GM18867 (cell line): ENCODE results near the gene AGAP1.
A peak's percentile ranks its signal among the peaks of the same experiment; 100 is the strongest.

Source experiments
- ATAC-seq: cut with Tn5 transposase; IDR thresholded peaks from one replicate; pipeline ENCODE4 v1.9.1; 2021; ENCODE audit warnings: mild to moderate bottlenecking, moderate library complexity; ENCODE audit not compliant: unreplicated experiment

AGAP1 gene

DNA sequence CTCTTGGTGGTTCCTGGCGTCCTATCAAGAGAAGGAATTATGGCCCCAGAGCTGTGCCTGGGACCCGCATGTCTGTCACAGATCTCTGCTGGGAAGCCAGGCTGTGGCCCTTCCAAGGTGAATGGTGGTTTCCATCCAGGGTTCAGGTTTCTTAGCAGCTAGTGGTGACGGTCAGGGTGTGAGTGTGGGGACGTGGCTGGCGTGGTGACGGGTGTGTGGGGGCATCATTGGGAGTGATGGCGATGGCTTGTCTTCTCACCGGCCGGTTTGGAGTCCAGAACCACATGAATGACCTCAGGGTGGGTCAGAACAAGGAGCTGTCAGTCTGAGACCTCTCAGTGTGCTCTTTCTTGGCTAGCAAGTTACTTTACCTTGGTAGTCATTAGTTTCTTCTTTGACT lies 52.6 kb downstream of the AGAP1 start:
- no peak for ATAC-seq

DNA sequence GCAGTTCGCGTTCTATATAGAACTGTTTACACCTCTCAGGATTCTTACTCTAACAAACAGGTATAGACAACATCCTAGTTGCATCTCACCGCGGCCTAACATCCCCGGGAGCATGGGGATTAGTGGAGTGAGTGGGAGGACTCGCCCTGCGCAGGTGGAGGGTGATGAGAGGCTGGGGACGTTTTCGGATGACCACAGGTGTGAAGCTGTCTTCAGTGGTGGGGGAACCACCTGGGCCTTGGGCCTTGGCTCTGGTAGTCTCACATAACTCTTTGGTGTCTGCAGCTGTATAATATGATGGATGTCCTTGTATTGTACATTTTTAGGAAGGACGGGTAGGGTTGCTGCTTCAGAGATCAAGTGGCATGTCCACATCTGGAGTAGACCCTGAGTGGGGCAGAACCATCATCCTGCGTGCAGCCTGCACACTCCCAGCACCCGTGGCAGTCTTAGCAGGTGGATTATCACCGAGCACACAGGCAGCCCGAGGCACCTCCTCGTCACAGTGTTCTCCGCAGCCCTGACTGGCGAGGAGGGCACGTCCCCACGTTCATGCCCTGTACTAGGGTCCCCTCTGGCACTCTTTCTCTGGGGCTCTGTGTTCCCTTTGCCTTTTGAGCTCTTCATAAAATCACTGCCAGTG lies 56.0 kb downstream of the AGAP1 start:
- no peak for ATAC-seq

DNA sequence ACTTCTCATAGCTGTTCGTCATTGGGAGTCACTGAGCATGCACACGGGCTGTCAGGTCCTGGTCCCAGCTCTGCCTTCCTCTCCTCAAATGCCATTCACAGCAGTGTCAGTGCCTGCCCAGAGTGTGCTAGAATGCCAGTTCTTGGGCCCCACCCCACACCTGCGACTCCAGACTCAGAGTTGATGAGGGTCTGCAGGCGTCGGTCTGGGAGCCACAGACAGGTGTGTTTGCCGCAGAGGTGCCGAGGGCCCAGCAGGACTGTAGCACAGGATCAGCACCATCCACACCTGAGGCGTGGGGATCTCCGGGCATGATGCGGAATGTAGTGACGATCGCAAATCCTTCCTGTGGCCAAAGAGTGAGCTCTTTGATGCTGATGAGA lies 56.5 kb downstream of the AGAP1 start:
- ATAC-seq, result no peak

DNA sequence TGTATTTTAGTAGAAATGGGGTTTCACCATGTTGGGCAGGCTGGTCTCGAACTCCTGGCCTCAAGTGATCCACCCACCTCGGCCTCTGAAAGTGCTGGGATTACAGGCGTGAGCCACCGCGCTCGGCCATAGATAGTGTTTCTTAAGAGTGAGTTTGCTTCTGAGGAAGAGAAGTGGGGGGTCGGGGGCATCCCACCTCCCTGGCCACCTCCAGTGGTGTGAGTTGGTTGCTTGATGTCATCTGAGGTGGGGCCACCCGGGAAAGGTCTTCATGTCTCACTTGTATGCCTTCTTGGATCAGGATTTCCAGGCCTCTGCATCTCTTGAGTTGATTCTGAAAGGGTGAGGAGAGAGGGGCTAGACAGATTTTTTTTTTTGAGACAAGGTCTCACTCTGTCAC lies 57.1 kb downstream of the AGAP1 start:
- ATAC-seq, result no peak

DNA sequence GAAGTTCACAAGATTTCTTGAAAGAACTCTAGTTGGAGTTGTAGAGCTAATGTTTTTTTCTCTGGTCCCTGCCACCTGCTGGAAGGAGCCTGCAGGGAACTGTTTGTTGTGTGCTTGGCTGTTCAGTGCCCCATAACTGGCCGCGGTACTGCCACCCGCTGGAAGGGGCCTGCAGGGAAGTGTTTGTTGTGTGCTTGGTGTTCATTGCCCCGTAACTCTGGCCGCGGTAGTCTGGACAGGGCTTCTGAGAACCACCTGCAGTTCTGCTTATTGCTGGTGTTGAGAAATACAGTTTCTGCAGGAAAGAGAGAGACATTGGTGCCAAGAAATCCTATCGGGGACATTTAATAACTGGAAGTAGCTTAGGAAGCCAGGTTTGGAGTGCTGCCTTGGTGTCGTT lies 58.1 kb downstream of the AGAP1 start:
- ATAC-seq, result no peak

DNA sequence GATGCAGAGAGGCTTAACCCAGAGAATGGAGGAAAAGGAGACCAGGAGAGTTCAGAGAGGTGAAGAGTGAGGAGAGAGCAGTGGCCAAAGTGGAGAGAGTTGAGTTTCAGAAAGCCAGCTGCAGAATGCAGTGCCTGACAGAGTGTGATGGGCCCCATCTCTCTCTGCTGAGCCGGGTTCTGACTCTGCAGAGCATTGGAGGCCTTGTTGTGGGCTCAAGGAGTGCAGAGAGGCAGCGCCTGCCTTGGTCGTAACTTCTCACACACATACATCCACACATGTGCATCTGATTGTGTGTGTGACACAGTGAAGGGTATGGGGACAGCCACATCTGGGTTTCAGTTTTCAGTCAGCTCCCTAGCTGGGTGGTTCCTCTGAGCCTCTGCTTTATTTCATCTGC lies 58.8 kb downstream of the AGAP1 start:
- ATAC-seq, result no peak

DNA sequence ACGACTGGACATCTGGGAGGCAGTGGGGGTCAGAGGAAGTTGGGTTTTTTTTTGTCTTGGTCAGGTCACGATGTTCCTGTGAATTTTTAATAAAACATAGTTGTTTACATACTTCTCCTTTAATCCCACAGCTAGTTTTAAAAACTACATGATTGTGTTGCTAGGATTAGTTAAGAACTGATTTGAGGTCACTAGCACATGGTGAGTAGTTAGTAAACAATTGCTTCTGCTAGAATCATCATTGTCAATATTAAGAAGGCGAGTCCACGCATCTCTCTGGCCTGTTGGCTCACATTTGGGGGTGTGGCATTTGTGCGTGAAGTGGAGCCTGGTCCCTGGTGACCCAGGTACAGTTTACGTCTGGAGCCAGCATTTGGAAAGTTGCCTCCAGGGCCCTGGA lies 59.4 kb downstream of the AGAP1 start:
- no peak for ATAC-seq

DNA sequence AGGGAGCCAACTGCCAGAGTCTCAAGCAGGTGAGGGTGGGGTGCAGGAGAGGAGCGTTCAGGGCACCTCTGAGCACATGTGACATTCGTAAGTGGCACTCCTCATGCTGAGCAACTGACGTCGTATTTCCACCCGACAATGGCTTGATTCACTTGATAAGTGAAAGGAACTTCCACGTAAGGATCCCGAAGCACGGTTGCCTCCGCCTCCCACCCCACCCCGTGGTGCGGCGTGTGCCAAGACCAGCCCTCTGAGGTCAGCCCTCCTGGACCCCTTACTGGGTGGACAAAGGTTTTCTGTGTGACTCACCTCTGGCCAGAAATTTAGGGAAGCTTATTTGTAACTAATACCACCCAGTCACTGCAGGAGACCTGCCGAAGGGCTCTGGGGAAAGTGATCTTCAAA lies 59.9 kb downstream of the AGAP1 start:
- ATAC-seq, result no peak

DNA sequence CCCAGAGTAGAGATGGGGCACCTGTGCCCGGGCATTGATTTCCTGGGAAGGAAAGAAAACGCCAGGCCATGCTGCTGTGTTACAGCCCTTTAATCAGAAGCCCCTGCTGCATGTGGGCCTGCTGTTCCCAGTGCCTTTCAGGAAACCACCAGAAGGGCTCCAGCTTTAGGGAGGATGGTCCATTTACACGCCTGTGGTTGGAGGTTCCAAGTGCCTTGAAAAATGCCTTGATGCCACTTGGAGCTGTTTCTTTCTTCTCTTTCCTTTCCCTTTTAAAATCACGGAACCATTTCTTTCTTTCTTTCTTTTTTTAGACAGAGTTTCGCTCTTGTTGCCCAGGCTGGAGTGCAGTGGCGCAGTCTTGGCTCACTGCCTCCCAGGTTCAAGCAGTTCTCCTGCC lies 60.5 kb downstream of the AGAP1 start:
- ATAC-seq, result no peak

DNA sequence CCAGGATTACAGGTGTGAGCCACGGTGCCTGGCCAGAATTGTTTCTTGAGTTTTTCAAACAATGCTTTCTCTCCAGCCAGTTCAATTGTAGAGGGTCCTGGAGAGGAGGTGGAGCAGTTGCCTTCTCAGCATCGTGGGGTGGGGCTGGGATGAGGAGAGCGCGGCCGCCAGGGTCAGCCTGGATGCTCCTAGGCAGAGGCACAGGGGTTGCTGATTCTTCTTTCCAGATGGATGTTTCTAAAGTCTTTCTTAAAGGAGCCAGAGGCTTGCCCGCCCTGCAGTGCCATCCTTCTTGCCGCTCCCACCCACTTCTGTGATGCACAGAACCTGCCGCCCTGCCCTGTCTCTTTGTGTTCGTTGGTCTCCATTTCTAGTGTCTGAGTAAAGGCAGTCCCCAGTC lies 61.1 kb downstream of the AGAP1 start:
- ATAC-seq, result no peak

DNA sequence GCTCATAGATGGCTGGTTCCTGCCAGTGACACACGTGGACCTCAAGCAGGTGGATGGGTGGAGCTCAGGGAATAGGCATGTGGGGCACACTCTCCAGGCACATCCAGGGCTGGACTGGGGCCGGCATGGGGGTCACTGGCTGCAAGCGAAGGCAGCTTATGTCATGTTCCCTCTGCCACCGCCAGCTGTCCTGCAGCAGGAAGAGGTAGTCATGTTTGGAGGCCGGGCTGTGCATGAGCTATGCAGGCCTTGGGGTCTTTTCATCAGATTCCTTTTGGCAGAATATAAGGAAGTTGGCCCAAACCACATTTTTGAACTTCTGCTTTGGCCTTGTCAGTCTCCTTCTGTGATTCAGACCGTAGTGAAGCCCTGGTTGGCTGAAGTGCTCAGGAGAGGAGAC lies 61.5 kb downstream of the AGAP1 start:
- ATAC-seq, result no peak

DNA sequence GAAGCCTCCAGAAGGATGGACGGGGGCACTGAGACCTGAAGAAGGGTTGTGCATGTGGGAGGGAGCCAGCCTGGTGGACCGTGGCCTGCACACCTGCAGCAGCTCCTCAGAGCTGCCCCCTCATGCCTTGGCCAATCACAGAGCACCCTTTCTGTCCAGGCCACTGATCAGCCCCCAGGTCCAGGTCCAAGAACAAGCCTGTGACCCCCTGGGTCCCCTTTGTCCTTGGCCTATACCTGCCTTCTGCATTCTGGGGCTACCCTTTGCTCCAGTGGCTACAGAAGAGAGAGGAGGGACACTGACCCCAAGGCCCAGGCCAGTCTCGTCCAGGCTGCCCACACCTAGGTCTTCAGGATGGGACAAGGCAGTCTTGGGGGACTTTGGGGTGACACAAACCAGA lies 62.2 kb downstream of the AGAP1 start:
- no peak for ATAC-seq

DNA sequence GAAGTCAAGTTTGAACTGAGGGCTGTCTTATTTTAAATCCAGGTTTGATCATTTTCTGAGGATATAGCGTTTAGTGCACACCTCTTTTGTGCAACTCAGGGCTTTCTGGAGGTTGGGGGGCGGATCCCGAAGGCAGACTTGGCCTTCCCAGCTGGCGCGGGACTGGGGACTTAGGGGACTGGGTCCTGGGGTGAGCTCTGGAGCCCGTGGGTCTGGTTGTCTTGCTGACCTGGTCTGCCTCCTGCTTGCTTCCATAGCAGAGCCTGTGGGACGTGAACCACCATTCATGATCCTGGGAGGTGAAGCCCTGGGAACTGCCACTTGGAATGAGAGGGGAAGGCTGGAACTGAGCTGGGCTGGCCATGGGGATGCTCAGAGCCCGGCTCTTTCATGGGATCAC lies 63.1 kb downstream of the AGAP1 start:
- no peak for ATAC-seq

DNA sequence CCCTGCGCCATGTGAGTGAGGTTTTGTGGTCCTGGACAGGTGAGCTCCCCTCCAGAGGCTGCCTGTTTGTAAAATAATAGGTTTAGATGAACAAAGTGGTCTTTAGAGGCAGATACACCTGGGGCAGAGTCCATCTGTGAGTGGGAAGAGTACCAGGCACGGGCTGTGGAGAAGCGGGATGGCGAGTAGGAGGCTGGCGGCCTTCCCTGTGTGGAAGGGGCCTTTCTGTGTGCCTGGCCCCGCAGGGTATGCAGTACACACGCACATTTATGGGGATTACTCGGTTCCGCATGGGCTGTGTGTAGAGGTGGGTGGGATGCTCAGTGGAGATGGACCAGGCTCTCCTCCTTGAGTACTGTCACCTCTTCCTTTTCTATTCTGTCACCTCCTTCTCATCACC lies 64.1 kb downstream of the AGAP1 start:
- no peak for ATAC-seq

DNA sequence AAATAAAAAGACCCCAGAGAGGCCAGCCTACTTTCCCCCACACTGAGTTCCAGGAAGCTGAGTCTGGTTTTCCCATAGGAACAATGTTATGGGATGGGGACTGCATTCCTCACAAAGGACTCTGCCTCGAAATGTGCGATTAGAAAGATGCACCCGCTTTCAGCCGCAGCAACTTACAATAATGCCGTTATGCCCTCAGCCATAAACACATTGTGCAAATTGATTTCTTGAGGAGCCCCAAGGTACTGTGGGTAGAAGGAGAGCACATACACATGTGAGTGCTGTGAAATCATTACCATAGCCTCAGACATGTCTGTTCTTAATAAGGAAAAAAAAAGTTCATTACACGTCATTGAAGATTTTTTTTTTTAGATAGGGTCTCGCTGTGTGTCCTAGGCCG lies 64.7 kb downstream of the AGAP1 start:
- ATAC-seq, result no peak

DNA sequence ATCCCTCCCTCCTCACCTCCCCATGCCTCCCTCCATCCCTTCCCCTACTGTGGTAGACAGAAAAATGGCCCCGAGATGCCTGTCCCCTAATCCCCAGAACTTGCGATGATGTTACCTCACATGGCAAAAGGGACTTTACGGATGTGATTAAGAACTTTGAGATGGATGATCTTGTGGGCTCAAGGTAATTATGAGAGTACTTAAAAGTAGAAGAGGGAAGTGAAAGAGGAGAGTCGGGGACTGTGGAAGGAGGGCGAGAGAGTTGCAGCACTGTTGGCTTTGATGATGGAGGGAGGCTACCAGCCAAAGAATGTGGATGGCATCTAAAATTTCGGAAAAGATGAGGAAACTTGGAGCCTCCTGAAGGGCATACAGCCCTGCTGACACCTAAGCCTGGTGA lies 66.5 kb downstream of the AGAP1 start:
- ATAC-seq, result peak; percentile 70

DNA sequence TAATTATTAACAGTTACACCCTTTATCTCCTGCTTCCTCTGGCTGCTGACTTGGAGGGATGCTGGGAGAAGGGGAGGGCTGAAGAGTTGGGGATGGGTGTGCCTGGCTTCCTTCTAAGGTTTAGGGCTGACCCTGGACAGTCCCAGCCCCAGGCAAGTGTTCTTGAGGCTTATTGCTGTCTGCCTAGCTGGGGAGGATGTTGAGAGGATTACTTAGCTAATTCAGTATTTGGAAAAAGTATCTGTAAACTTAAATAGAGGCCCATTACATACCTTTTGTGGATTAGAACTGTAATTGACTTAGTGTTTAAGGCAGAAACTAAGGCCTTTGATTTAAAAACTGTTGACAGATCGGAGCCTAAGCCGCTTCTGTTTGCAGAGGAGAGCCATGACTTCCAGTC lies 67.6 kb downstream of the AGAP1 start:
- ATAC-seq, result no peak

DNA sequence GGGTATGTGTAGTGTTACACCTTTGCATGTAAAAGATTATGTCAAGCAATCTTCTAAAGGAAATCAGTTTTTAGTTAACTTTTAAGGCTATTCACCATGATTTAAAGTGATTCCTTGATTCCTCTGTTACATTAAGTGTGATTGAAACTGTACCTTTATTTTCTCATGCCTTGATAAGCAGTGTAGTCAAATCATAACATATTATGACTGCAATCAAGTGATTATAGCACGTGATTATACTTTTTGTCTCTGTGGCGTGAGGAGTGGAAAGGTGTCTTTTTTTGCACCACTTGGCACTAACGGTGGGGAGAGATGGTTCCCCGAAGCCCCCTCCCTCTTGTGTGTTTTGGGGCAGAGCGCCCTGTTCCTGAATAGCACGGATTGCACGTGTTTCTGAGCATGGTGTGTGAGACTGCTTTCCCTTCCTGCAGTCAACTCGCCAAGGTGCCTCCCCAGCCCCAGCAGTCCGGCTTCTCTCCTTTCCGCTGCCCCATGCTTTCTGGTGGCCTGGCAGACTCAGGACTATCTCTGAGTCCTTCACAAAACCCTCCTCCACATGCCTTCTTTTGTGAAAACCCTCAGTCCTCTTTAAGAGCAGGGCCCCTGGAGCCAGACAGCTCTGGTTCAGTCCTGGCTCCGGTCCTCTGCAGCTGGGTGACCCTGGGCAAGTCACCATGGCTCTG lies 68.4 kb downstream of the AGAP1 start:
- ATAC-seq, result no peak

DNA sequence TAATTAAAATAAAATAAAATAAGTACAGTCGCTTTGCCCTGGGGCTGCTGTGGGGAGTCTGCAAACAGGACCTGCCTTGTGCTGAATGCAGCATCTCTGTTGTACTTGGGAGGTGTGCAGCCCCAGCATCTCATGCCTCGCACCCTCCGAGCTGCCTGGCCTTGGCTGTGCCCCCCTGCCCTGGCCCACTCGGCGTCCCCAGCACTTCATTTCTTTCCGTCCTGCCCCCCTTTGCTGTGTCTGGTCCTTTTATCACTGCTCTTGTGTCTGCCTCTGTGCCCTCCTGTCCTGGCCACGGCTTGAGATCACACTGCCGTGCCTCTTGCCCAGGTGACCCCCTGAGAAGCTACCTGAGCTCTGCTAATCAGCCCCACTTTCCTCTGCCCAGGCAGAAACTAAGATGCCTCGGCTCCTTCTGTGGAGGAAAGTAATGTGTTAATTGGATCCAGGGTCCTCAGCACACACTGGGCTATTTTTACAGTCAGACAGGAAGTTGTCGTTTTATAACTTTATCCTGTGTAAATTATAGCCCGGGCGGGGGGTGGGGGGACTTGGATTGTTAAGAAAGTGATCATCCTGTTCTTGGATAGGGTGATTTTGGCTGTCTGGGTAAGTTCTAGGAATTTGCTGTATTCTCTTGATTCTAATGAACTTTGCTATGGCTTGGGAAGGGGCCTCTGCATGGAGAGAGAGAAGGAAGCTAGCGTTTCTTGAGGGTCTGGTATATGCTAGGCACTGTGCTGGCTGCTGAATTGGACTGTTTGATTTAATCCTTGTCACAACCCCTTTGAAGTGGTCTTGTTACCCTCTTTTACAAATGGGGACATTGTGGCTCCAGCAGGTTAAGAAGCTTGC lies 69.4 kb downstream of the AGAP1 start:
- no peak for ATAC-seq

DNA sequence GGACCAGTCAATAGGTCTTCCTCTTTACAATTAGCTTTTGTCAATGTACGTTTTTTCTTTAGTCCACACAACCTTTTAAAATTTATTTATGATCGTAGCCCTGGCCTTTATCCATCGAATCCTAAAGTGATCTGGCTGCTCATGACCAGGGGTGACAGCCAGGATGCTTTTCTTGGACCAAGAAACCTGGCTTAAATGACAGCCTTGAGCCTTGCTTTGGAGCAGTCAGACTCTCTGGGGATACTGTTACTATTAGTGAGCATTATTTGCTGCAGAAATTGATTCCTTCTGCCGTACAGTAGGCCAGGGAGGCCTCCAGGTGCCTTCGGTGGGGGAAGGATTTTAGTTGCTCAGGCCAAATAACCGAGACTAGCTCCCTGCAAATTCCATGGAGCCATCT lies 70.2 kb downstream of the AGAP1 start:
- ATAC-seq, result no peak

DNA sequence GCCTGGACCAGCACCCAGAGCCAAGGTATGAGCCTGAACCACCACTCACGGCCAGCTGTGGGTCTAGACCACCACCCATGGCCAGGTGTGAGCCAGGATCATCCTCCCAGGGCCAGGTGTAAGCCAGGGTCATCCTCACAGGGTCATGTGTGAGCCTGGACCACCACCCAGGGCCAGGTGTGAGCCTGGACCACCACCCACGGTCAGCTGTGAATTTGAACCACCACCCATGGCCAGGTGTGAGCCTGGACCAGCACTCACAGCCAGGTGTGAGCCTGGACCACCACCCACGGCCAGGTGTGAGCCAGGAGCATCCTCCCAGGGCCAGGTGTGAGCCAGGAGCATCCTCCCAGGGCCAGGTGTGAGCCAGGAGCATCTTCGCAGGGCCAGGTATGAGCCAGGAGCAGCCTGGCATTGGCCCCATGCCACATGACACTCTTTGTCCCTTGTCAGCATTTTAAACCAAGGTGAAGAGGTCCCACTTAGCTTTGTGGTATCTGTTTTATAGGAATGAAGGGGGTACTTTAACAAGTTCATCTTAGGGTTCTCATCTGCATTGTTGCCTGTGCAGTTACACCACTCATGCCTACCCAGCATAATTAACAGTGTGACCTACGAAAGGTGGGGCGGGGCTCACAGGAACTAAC lies 71.2 kb downstream of the AGAP1 start:
- ATAC-seq, result no peak

DNA sequence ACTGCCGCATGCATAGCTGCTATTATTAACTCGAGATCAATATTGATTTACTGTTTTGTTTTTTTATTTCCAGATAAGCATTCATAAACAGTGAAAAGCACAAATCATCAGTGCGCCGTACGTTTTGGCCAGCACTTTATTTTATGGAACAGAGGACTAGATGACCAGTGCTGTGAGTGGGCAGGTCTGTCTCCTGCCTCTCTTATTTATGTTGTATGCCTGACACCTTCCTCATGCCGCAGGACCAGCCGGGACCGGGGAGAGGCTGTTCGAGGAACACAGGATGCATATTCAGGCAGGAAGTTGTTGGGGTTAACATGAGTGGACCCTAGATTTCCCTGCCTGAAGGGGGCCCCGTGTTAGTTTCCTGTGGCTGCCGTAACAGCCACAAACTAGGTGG lies 72.6 kb downstream of the AGAP1 start:
- ATAC-seq, result no peak
